ENCODE measurements around the gene SCP2. TPM values are rescaled to one million over a fixed set of nuclear protein-coding genes. Genes with fewer than 3 reads are reported as not detected.
A peak's percentile ranks its signal among the peaks of the same experiment; 100 is the strongest.

SCP2 gene
- total and polyA plus RNA-seq, 9 donors, result 58.4 to 161 (median 105) TPM

DNA sequence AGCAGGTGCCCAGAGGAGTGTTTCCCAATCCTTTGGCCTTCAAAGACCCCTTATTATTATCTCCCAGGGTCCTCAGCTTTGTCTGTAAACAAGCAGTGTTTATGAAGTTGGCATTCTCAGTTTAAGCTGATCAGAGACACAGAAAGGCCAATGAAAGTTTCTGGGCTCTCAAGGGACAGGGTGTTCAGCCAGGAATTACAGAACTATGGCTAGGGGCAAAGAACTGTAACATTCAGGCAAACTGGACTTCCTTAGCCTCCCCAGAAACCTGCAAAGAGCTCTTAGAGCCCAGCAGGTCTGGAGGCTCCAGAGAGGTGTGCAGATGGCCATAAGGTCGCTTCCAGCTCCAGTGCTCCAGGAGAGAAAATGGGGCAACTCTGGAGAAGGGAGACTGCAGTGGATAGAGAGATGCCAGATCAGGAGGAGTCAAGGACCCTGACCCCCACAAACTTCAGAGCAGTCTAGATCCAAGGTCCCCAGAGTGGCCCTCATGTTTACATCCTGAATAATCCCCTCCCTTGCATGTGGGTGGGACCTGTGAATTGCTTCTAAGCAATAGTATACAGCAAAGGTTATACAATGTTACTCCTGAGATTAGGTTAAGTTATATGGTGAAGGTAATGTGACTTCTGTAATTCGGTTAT, 11.7 kb upstream of the SCP2 start:
- 87 to 95% (median 94%) methylated on average over 2 of the region's 2 CpGs for WGBS, 3 donors
- intact Hi-C loops (cut with DNase I), result no loop called here

DNA sequence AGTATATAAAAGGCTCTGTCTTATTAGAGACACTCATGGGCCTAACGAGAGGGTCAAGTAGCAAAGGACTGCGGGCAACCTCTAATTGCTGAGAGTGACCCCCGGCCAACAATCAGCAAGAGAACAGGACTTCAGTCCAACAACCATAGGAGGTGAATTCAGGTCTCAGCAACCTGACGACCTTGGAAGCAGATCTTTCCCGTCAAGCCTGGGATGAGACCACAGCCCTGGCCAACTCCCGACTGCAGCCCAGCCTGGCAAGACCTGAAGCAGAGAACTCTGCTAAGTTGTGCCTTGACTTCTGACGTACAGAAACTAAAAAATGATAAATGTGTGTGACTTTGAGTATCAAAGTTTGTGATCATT, 11.2 kb upstream of the SCP2 start:
- peak overlapping the region in 1 of 2 donors; percentile 53 for H3K27ac ChIP-seq
- no peak overlapping the region for H3K4me3 ChIP-seq
- H3K27me3 ChIP-seq, result no peaks in the 10 kb centered on the region
- intact Hi-C loops (cut with DNase I), result no loop called here
- TF ChIP-seq EP300 (IDR thresholded peaks at IDR 0.05), result no peak
- TF ChIP-seq, protein P1, sequence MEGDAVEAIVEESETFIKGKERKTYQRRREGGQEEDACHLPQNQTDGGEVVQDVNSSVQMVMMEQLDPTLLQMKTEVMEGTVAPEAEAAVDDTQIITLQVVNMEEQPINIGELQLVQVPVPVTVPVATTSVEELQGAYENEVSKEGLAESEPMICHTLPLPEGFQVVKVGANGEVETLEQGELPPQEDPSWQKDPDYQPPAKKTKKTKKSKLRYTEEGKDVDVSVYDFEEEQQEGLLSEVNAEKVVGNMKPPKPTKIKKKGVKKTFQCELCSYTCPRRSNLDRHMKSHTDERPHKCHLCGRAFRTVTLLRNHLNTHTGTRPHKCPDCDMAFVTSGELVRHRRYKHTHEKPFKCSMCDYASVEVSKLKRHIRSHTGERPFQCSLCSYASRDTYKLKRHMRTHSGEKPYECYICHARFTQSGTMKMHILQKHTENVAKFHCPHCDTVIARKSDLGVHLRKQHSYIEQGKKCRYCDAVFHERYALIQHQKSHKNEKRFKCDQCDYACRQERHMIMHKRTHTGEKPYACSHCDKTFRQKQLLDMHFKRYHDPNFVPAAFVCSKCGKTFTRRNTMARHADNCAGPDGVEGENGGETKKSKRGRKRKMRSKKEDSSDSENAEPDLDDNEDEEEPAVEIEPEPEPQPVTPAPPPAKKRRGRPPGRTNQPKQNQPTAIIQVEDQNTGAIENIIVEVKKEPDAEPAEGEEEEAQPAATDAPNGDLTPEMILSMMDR (IDR thresholded peaks at IDR 0.05), result no peak
- no peak for TF ChIP-seq POLR2A (IDR thresholded peaks at IDR 0.05)
- no peak for DNase-seq
- no peaks in the 10 kb centered on the region for H3K36me3 ChIP-seq
- peaks cover 28% of the 10 kb centered on the region for H3K4me1 ChIP-seq (ENCODE audit: insufficient read depth)
- 70 to 75% (median 74%) methylated on average over 7 of the region's 7 CpGs for WGBS, 3 donors
- H3K9me3 ChIP-seq, result no peaks in the 10 kb centered on the region

More for the DNA sequence above, 11.7 kb upstream of the SCP2 start:
- TF ChIP-seq, protein P1 (IDR thresholded peaks at IDR 0.05), result no peak
- no peak for TF ChIP-seq POLR2A (IDR thresholded peaks at IDR 0.05)
- no peak for TF ChIP-seq EP300 (IDR thresholded peaks at IDR 0.05)
- H3K4me3 ChIP-seq, result no peak overlapping the region
- no peaks in the 10 kb centered on the region for H3K36me3 ChIP-seq
- peaks cover 28% of the 10 kb centered on the region for H3K4me1 ChIP-seq (ENCODE audit: insufficient read depth)
- no peak for DNase-seq
- H3K9me3 ChIP-seq, result no peaks in the 10 kb centered on the region
- H3K27me3 ChIP-seq, result no peaks in the 10 kb centered on the region
- no peak overlapping the region for H3K27ac ChIP-seq

DNA sequence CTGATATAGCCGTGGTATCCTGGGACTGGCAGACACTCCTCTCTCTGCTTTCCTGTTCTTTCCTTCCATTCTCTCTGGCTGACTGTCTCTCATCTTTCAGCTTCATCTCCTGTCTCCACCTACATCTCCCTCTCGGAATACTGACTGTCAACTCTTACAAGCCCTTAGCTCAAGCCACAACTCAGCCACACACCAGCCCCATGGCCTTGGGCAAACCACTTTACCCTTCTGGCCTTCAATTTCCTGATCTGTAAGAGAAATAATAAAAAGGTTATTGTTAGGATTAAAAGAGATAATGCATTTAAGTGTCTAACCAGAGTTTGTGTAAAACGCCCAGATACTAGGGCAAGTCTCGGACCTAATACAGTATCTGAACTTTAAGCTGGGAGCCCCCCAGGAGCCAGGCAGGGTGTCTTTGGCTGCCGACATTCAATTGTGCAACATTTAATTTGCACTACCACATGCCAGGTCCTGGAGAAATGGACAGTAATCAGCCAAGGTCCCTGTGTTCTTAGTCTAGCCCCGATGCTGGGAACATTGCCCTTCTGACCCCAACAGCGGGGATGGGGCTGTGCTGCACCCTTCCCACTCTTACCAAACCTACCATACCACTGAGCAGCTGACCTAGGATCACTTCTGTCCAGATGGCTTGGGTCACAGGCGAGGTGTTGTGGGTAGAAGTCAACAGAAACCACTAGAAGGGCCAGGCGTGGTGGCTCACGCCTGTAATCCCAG, 10.7 kb upstream of the SCP2 start:
- Histone ChIP-seq H3K27ac (peak overlapping the region in 1 of 2 donors; percentile 53), H3K4me1 (ENCODE audit: insufficient read depth) (peaks cover 28% of the 10 kb centered on the region), H3K27me3 (no peaks in the 10 kb centered on the region), H3K36me3 (no peaks in the 10 kb centered on the region), H3K4me3 (no peak overlapping the region), H3K9me3 (no peaks in the 10 kb centered on the region)
- TF ChIP-seq, protein P1 (IDR thresholded peaks at IDR 0.05), result no peak
- no peak for TF ChIP-seq POLR2A (IDR thresholded peaks at IDR 0.05)
- TF ChIP-seq EP300 (IDR thresholded peaks at IDR 0.05), result no peak
- DNase-seq, result peak in 1 of 5 donors; percentile 52
- intact Hi-C loops (cut with DNase I), result no loop called here
- 59 to 71% (median 61%) methylated on average over 10 of the region's 10 CpGs for WGBS, 3 donors

DNA sequence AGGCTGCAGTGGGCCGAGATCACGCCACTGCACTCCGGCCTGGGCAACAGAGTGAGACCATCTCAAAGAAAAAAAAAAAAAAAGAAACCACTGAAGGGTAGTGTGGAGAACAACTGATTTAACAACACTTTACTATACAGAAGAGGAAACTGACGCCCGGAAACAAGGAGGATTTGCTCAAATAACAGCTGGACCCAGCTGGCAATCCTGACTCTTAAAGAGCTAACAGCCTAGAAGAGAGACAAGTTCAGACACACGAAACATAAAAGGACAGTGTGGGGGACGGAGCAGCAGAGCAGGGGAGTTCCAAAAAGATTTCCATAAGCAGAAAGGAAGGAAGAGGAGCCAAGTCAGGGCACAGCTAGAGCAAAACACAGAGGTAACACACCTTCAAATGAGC, 9.9 kb upstream of the SCP2 start:
- H3K4me1 ChIP-seq (ENCODE audit: insufficient read depth), result peaks cover 30% of the 10 kb centered on the region
- DNase-seq, result peak in 4 of 5 donors; percentile 60 to 71 (median 62)
- H3K36me3 ChIP-seq, result no peaks in the 10 kb centered on the region
- TF ChIP-seq POLR2A (IDR thresholded peaks at IDR 0.05), result no peak
- TF ChIP-seq, protein P1 (IDR thresholded peaks at IDR 0.05), result no peak
- TF ChIP-seq EP300 (IDR thresholded peaks at IDR 0.05), result no peak
- peak overlapping the region in 1 of 2 donors; percentile 53 for H3K27ac ChIP-seq
- H3K27me3 ChIP-seq, result no peaks in the 10 kb centered on the region
- whole genome bisulfite sequencing, 3 donors, result 18 to 50% (median 19%) methylated on average over 7 of the region's 7 CpGs
- intact Hi-C loops (cut with DNase I), result no loop called here
- H3K9me3 ChIP-seq, result no peaks in the 10 kb centered on the region
- H3K4me3 ChIP-seq, result no peak overlapping the region
